Upper lobe of right lung (tissue), 1 donor: ENCODE data around the gene OBP2A. TPM values are rescaled to one million over a fixed set of nuclear protein-coding genes. Genes with fewer than 3 reads are reported as not detected.

ENCODE experiments used
- ATAC-seq: fragments of 200-7000 bp; cut with Tn5 transposase; one replicate; pipeline ENCODE4 v1.9.1; 2020; ENCODE audit warnings: mild to moderate bottlenecking, moderate library complexity
- DNase-seq: peaks from one replicate; pipeline ENCODE4 v3.0.0-alpha.2; 2020
- H3K27ac ChIP-seq: fragments of 200-600 bp; one replicate; pipeline ENCODE4 v1.8.0; 2022
- H3K27me3 ChIP-seq: fragments of 200-600 bp; one replicate; pipeline ENCODE4 v1.8.0; 2022; ENCODE audit warnings: mild to moderate bottlenecking
- H3K36me3 ChIP-seq: fragments of 200-600 bp; one replicate; pipeline ENCODE4 v1.8.0; 2022
- H3K4me1 ChIP-seq: fragments of 200-600 bp; one replicate; pipeline ENCODE4 v1.8.0; 2022
- H3K4me3 ChIP-seq: fragments of 200-600 bp; one replicate; pipeline ENCODE4 v1.8.0; 2022; ENCODE audit warnings: mild to moderate bottlenecking
- H3K9me3 ChIP-seq: fragments of 200-600 bp; one replicate; pipeline ENCODE4 v1.8.0; 2022
- intact Hi-C: fragments of 100-400 bp; cut with DNase I; formaldehyde crosslinking; loops from one replicate; pipeline ENCODE4 v1.11.0; 2022
- total RNA-seq: library from RNA; stranded (reverse); fragmentation: NEBNext Ultra II Directional; extraction: Animal tissue kit (Norgen Biotek cat#: 25700); gene quantifications from one replicate; pipeline ENCODE4 v1.2.1, GENCODE V29; 2021
- TF ChIP-seq, protein P1 (sequence below): fragments of 200-600 bp; IDR thresholded peaks from one replicate; pipeline ENCODE4 v1.8.0; 2022; ENCODE audit warnings: antibody characterized with exemption
- donor health status: DM: no; HTN: yes; CAD: no; lungs with severe emphysema.

Gene OBP2A
- total RNA-seq, 1 donor from 2014 or later = not detected

DNA sequence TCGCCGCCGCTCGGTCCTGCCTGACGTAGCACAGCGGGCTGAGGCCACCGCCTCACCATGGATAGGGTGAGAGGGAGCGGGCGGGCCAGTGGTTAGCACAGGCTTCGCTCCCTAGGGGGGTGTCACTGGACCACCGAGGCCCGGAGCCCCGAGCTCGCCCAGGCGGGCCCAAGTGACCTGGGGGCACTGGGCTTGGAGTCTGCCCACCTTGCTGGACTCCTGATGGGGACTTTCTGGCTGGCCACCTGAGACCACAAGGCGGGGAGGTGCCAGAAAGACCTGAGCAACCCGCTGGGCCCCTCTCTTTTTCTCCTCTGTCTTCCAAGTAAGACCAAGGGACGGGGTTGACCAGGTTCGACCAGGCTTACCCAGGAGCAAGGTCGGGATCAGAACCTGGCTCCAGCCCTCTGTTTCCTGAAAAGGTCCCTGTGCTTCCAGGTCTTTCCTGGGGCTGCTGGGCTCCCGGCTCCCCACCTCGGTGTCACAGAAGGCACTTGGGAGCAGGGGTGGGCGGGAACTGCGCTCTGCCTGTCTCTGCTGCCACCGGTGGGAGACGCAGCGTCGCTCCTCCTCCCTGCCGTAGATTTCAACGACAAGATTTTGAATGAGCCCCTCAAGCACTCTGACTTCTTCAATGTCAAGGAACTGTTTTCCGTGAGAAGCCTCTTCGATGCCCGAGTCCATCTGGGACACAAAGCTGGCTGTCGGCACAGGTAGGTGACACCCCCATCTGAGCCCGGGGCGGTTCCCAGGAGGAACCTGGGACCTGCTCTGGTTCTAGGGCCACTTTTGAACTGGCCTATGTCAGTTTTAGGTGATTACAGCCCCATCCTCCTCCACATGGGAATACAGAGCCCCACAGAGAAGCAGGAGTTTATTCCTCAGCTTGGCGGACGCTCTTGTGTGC, 44.4 kb upstream of the OBP2A start:
- ATAC-seq (peak; percentile 69), DNase-seq (peak; percentile 87)
- intact Hi-C loops = no loop called here
- H3K4me3 ChIP-seq = peak overlapping the region; percentile 91
- TF ChIP-seq, protein P1, sequence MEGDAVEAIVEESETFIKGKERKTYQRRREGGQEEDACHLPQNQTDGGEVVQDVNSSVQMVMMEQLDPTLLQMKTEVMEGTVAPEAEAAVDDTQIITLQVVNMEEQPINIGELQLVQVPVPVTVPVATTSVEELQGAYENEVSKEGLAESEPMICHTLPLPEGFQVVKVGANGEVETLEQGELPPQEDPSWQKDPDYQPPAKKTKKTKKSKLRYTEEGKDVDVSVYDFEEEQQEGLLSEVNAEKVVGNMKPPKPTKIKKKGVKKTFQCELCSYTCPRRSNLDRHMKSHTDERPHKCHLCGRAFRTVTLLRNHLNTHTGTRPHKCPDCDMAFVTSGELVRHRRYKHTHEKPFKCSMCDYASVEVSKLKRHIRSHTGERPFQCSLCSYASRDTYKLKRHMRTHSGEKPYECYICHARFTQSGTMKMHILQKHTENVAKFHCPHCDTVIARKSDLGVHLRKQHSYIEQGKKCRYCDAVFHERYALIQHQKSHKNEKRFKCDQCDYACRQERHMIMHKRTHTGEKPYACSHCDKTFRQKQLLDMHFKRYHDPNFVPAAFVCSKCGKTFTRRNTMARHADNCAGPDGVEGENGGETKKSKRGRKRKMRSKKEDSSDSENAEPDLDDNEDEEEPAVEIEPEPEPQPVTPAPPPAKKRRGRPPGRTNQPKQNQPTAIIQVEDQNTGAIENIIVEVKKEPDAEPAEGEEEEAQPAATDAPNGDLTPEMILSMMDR = no peak
- H3K4me1 ChIP-seq = peaks cover 21% of the 10 kb centered on the region
- H3K27ac ChIP-seq = peak overlapping the region; percentile 85
- H3K27me3 ChIP-seq = no peaks in the 10 kb centered on the region
- H3K36me3 ChIP-seq = peaks cover 24% of the 10 kb centered on the region
- no peaks in the 10 kb centered on the region for H3K9me3 ChIP-seq

DNA sequence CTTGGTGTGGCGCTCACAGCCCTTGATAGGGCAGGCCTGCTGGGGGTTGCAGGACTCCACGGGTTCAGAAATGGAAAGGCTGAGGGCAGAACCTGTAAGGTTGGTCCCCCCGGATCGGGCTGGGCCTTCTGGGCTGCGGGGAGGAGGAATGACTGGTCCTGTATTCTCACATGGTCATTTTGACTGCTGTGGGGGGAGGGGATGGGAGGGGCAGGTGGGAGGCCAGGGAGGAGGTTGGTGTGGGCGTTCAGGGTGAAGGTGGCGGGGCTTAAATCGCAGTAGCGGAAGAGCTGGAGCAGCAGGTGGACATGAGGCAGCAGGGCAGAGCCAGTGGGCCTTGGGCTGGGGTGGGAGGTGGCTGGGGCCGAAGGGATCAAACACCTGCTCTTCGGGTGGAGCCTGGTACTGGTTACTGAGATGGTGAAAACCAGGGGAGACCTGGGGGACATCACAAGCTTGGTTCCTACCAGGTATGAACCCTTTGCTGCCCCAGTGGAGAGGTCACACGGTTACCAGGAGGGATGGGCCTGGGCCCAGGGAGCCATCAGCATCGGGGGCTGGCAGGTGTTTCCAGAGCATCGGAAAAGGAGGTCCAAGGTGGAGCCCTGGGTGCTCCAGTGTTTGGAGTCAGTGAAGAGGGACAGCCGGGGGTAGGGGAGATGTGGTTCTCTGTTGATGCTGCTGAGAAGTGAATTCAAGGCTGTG, 43.6 kb upstream of the OBP2A start:
- TF ChIP-seq, protein P1 = no peak
- DNase-seq (peak; percentile 59), ATAC-seq (no peak)
- H3K9me3 ChIP-seq = no peaks in the 10 kb centered on the region
- intact Hi-C loops = no loop called here
- no peaks in the 10 kb centered on the region for H3K27me3 ChIP-seq
- no peak overlapping the region for H3K4me3 ChIP-seq
- peaks cover 24% of the 10 kb centered on the region for H3K36me3 ChIP-seq
- peaks cover 21% of the 10 kb centered on the region for H3K4me1 ChIP-seq
- no peak overlapping the region for H3K27ac ChIP-seq

DNA sequence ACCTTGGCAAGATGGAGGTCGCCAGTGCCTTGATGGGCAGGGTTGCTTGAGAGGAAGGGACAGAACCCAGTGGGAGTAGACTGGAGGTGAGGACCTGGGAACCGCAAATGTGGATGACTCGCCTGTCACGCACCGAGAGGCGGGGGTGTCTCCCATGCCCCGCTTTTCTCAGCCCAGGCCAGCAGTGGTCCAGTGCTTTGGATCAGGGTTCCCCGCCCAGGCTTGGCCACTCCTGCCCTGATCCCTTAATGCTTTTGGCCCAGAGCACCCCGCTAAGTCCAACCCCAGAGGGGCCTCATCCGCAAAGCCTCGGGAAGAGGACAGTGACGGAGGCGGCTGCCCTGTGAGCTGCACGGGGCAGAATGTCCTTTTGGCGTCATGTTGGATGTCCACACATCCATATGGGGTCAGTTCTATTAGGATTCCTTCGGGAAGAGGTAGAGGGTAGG, 43.0 kb upstream of the OBP2A start:
- peaks cover 21% of the 10 kb centered on the region for H3K4me1 ChIP-seq
- H3K27ac ChIP-seq = no peak overlapping the region
- no peak for ATAC-seq
- DNase-seq = peak; percentile 57
- TF ChIP-seq, protein P1 = no peak
- H3K36me3 ChIP-seq = peaks cover 24% of the 10 kb centered on the region
- no peak overlapping the region for H3K4me3 ChIP-seq
- intact Hi-C loops = no loop called here
- no peaks in the 10 kb centered on the region for H3K27me3 ChIP-seq
- no peaks in the 10 kb centered on the region for H3K9me3 ChIP-seq

DNA sequence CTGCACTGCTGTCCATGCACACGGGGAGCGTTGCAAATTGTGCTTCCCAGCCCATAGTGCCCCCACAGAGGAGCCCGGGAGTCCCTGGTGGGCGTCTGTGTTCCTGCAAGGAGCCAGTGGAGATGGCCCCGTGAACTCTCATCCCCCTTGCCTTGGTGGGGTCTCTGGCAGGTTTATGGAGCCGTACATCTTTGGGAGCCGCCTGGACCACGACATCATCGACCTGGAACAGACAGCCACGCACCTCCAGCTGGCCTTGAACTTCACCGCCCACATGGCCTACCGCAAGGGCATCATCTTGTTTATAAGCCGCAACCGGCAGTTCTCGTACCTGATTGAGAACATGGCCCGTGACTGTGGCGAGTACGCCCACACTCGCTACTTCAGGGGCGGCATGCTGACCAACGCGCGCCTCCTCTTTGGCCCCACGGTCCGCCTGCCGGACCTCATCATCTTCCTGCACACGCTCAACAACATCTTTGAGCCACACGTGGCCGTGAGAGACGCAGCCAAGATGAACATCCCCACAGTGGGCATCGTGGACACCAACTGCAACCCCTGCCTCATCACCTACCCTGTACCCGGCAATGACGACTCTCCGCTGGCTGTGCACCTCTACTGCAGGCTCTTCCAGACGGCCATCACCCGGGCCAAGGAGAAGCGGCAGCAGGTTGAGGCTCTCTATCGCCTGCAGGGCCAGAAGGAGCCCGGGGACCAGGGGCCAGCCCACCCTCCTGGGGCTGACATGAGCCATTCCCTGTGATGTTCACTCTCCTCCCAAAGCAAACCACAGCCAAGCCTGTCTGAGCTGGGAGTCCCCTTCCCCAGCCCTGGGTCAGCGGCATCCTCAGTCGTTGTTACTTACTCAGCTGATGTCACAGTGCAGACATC, 42.3 kb upstream of the OBP2A start:
- Histone ChIP-seq H3K27ac (no peak overlapping the region), H3K27me3 (no peaks in the 10 kb centered on the region), H3K36me3 (peaks cover 24% of the 10 kb centered on the region), H3K4me1 (peaks cover 21% of the 10 kb centered on the region), H3K9me3 (no peaks in the 10 kb centered on the region), H3K4me3 (no peak overlapping the region)
- no peak for ATAC-seq
- intact Hi-C loops = no loop called here
- peak; percentile 56 for DNase-seq
- TF ChIP-seq, protein P1 = no peak
